Endothelial cell of umbilical vein (primary cell): ENCODE data around the gene CUX1. TPM values are rescaled to one million over a fixed set of nuclear protein-coding genes. Genes with fewer than 3 reads are reported as not detected.

Source experiments
- BruUV-seq: library from RNA; stranded (reverse); fragments of 400-500 nt; replicated peaks from 2 replicates; lab custom pipeline; 2021; lab: Mats Ljungman, UMichigan
- CTCF ChIA-PET: fragments of 300-600, 350-600 bp; sonication (Branson Sonifier 250); formaldehyde crosslinking; loops from one replicate; lab custom pipeline; 2021; ENCODE audit warnings: antibody characterized with exemption, inconsistent platforms; lab: Charles Lee
- POLR2A ChIA-PET: fragments of 300-600, 350-600 bp; sonication (Branson Sonifier 250); formaldehyde crosslinking; loops from one replicate; lab custom pipeline; 2021; ENCODE audit warnings: antibody characterized with exemption, inconsistent platforms; lab: Charles Lee
- DNase-seq: peaks from one replicate; pipeline ENCODE4 v3.0.0-alpha.2; 2011; ENCODE audit warnings: low read depth, low spot score
- FAIRE-seq: peaks from 2 replicates; lab custom pipeline; 2011; peaks lifted over from hg19 to GRCh38; lab: Jason Lieb, UNC
- H2AFZ ChIP-seq: 2 replicates; pipeline ENCODE4 v1.6.0; 2012; ENCODE audit warnings: low read depth, low read length, control low read depth, inconsistent platforms
- H3K27ac ChIP-seq: 2 replicates; pipeline ENCODE4 v1.5.1; 2011; ENCODE audit warnings: low read depth, mild to moderate bottlenecking, control low read depth, low read length, moderate library complexity; ENCODE audit not compliant: insufficient read depth
- H3K27me3 ChIP-seq, 2 experiments: 2 replicates each; pipeline versions ENCODE4 v1.6.0 to v1.6.1; 2011; ENCODE audit warnings: low read length in 2 of 2, mixed read lengths in 1 of 2; ENCODE audit not compliant: control insufficient read depth in 2 of 2, insufficient read depth in 2 of 2
- H3K36me3 ChIP-seq, 2 experiments: 2 replicates in 1 of 2; 3 replicates in 1 of 2; pipeline ENCODE4 v1.5.1; 2011; ENCODE audit warnings: low read length in 2 of 2, mild to moderate bottlenecking in 1 of 2, moderate library complexity in 1 of 2; ENCODE audit not compliant: control insufficient read depth in 2 of 2, insufficient read depth in 2 of 2; ENCODE audit errors: extremely low read depth in 1 of 2
- H3K4me1 ChIP-seq: 3 replicates; pipeline ENCODE4 v1.5.1; 2011; ENCODE audit warnings: mild to moderate bottlenecking, low read length; ENCODE audit not compliant: control insufficient read depth, insufficient read depth; ENCODE audit errors: extremely low read depth
- H3K4me2 ChIP-seq: 2 replicates; pipeline ENCODE4 v1.6.1; 2011; ENCODE audit warnings: low read length, control low read depth, mixed read lengths; ENCODE audit not compliant: insufficient read depth
- H3K4me3 ChIP-seq, 3 experiments: fragments of 200-600 bp in 1 of 3; sonication (generic), shearing (Covaris generic) in 1 of 3; replicated peaks in 1 of 3; 2 replicates each; pipeline ENCODE4 v1.5.1; 2011 to 2016; ENCODE audit warnings: control low read depth in 3 of 3, low read length in 3 of 3, mild to moderate bottlenecking in 2 of 3, inconsistent platforms in 1 of 3, low read depth in 1 of 3, moderate library complexity in 1 of 3; ENCODE audit not compliant: insufficient read depth in 1 of 3
- H3K79me2 ChIP-seq: 2 replicates; pipeline ENCODE4 v1.6.0; 2012; ENCODE audit warnings: low read length, inconsistent platforms; ENCODE audit not compliant: control insufficient read depth, insufficient read depth
- H3K9ac ChIP-seq: replicated peaks from 2 replicates; pipeline ENCODE3; 2011; ENCODE audit warnings: low read length, control low read depth; ENCODE audit not compliant: insufficient read depth; ENCODE audit errors: extremely low read depth
- H3K9me1 ChIP-seq: replicated peaks from 3 replicates; pipeline ENCODE4 v1.6.0; 2011; ENCODE audit warnings: mild to moderate bottlenecking, low read length; ENCODE audit not compliant: control insufficient read depth, insufficient read depth; ENCODE audit errors: extremely low read depth
- H3K9me3 ChIP-seq: replicated peaks from 2 replicates; pipeline ENCODE4 v1.5.1; 2012; ENCODE audit warnings: low read length, inconsistent platforms; ENCODE audit not compliant: control insufficient read depth, insufficient read depth
- H4K20me1 ChIP-seq: replicated peaks from 2 replicates; pipeline ENCODE3; 2011; ENCODE audit warnings: mild to moderate bottlenecking, low read length; ENCODE audit not compliant: control insufficient read depth, insufficient read depth; ENCODE audit errors: extremely low read depth
- CTCF ChIP-seq, 2 donors: IDR thresholded peaks; 1 replicate in 1 of 2; 2 replicates in 1 of 2; pipeline ENCODE4 v1.5.1; 2011; ENCODE audit warnings: low read length in 2 of 2, mild to moderate bottlenecking in 2 of 2, moderate library complexity in 2 of 2, control low read depth in 1 of 2, inconsistent platforms in 1 of 2, low read depth in 1 of 2; ENCODE audit not compliant: insufficient read depth in 1 of 2; ENCODE audit errors: extremely low read depth in 1 of 2
- EZH2 ChIP-seq: IDR thresholded peaks from 2 replicates; pipeline ENCODE4 v1.6.1; 2012; ENCODE audit warnings: borderline replicate concordance, low read depth, mild to moderate bottlenecking, moderate library complexity, low read length, inconsistent platforms; ENCODE audit not compliant: severe bottlenecking
- FOS ChIP-seq: IDR thresholded peaks from 2 replicates; pipeline ENCODE4 v1.6.1; 2011; ENCODE audit warnings: mild to moderate bottlenecking, low read length, moderate library complexity, borderline replicate concordance; ENCODE audit not compliant: insufficient read depth
- GATA2 ChIP-seq: IDR thresholded peaks from 2 replicates; pipeline ENCODE4 v1.7.0; 2011; ENCODE audit warnings: low read depth, mild to moderate bottlenecking, moderate library complexity, mixed read lengths, low read length; ENCODE audit not compliant: insufficient read length, insufficient read depth
- JUN ChIP-seq: IDR thresholded peaks from 2 replicates; pipeline ENCODE4 v1.6.1; 2011; ENCODE audit warnings: borderline replicate concordance, low read depth; ENCODE audit not compliant: insufficient read length, insufficient read depth
- MYC ChIP-seq: IDR thresholded peaks from one replicate; pipeline ENCODE4 v1.6.1; 2011; ENCODE audit warnings: mild to moderate bottlenecking, low read depth, low read length
- POLR2A ChIP-seq: IDR thresholded peaks from 2 replicates; pipeline ENCODE4 v1.6.1; 2012; ENCODE audit warnings: low read depth, mild to moderate bottlenecking, control low read depth, low read length
- POLR2AphosphoS5 ChIP-seq: IDR thresholded peaks from 2 replicates; pipeline ENCODE4 v1.6.1; 2012; ENCODE audit warnings: low read depth, mild to moderate bottlenecking, control low read depth, low read length, moderate library complexity; ENCODE audit not compliant: insufficient read depth
- dilution Hi-C: fragments of 300-500 bp; cut with MboI; formaldehyde crosslinking; loops from one replicate; pipeline ENCODE4 v1.15.0; 2019; ENCODE audit warnings: low sequenced_read_pairs; ENCODE audit not compliant: extremely low pct_ligation_motif_present
- intact Hi-C: fragments of 100-400 bp; cut with micrococcal nuclease; formaldehyde crosslinking; loops from one replicate; pipeline ENCODE4 v1.10.0; 2022
- polyA plus RNA-seq, 4 experiments: library from polyadenylated mRNA; depleted of rRNA in 3 of 4; stranded (reverse) in 3 of 4; unstranded in 1 of 4; fragments of >200 nt; gene quantifications; 2 replicates each; pipeline versions ENCODE4 v1.2.1 to v1.2.3, GENCODE V29; 2011 to 2012; ENCODE audit warnings: missing spikeins in 1 of 4
- total RNA-seq: library from RNA; stranded (reverse); gene quantifications from 2 replicates; pipeline ENCODE4 v1.2.3, GENCODE V29; 2021
- TF ChIP-seq, protein P1 (sequence below): IDR thresholded peaks from 2 replicates; pipeline ENCODE4 v1.6.1; 2011; ENCODE audit not compliant: insufficient read depth, insufficient read length

Gene CUX1
- total and polyA plus RNA-seq, 2 donors (not counting 3 experiments of a cell fraction or from before 2014, with no cell fraction given), result 13.8 to 49.8 TPM

DNA sequence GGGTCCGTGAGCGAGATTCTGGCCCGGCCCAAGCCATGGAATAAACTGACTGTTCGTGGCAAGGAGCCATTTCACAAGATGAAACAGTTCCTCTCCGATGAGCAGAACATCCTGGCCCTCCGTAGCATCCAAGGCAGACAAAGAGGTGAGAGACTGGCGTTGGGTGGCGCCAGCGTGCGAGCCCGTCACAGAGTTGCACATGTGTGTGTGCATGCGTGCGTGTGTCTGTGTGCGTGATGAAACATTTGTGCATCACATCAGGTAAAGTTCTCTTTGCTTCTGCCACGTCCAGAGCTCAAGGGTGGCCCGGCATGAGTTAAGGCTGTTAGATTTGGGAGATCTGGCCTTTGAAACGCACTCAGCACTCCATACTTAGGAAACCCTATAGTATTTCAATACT is 379.7 kb downstream of the CUX1 start:
- no peak overlapping the region for H3K4me2 ChIP-seq
- TF ChIP-seq POLR2AphosphoS5, result no peak
- TF ChIP-seq JUN, result no peak
- TF ChIP-seq, protein P1, sequence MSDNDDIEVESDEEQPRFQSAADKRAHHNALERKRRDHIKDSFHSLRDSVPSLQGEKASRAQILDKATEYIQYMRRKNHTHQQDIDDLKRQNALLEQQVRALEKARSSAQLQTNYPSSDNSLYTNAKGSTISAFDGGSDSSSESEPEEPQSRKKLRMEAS, result no peak
- no peak for TF ChIP-seq FOS
- no peak for TF ChIP-seq EZH2
- TF ChIP-seq POLR2A, result no peak
- no peak for TF ChIP-seq GATA2
- no peak for TF ChIP-seq CTCF (IDR thresholded peaks at IDR 0.05; ENCODE audit: extremely low read depth in 1 of 2, insufficient read depth in 1 of 2, low read depth in 1 of 2, low read length in 2 of 2)
- no peak for TF ChIP-seq MYC
- DNase-seq (no peak), FAIRE-seq (no peak)
- H2AFZ ChIP-seq, result no peak overlapping the region
- H3K27ac ChIP-seq, result no peak overlapping the region
- no peaks in the 10 kb centered on the region for H3K27me3 ChIP-seq
- H3K36me3 ChIP-seq, result peaks cover 0 to 9% of the 10 kb centered on the region in 2 experiments
- intact Hi-C loops, result no loop called here
- dilution Hi-C loops, result no loop called here
- H3K9me1 ChIP-seq, result no peaks in the 10 kb centered on the region
- H3K79me2 ChIP-seq, result no peaks in the 10 kb centered on the region
- no peak overlapping the region for H3K9ac ChIP-seq
- ChIA-PET CTCF (interaction anchor here (0.6 kb wide), 1 partner anchor 8 kb away, joined by 3 read pairs; no protein-coding TSS in a partner anchor), POLR2A (no interaction called here)
- H3K4me1 ChIP-seq, result no peaks in the 10 kb centered on the region
- H4K20me1 ChIP-seq, result no peaks in the 10 kb centered on the region
- no peaks in the 10 kb centered on the region for H3K9me3 ChIP-seq
- no peak overlapping the region for H3K4me3 ChIP-seq
- BruUV-seq, result no TSS peak
